GM19452 (cell line): ENCODE results near the gene ALG2.

Experiments used
- ATAC-seq: cut with Tn5 transposase; IDR thresholded peaks from one replicate; pipeline ENCODE4 v1.9.1; 2021; ENCODE audit not compliant: unreplicated experiment

The ALG2 gene

GRCh38 chr9:99193466-99193821 is 28.3 kb downstream of the ALG2 start:
- no peak for ATAC-seq

GRCh38 chr9:99192786-99193465 is 28.8 kb downstream of the ALG2 start:
- ATAC-seq = no peak

GRCh38 chr9:99190597-99191283 is 31.0 kb downstream of the ALG2 start:
- no peak for ATAC-seq

- no peak for ATAC-seq
Observed at GRCh38 chr9:99189887-99190596, 31.7 kb downstream of the ALG2 start.

GRCh38 chr9:99189186-99189585 is 32.6 kb downstream of the ALG2 start:
- no peak for ATAC-seq

GRCh38 chr9:99187311-99187710 is 34.4 kb downstream of the ALG2 start:
- ATAC-seq = no peak

GRCh38 chr9:99185934-99186333 is 35.8 kb downstream of the ALG2 start:
- no peak for ATAC-seq

- ATAC-seq = no peak
Observed at GRCh38 chr9:99185348-99185632, 36.5 kb downstream of the ALG2 start.

GRCh38 chr9:99184475-99185347 is 37.0 kb downstream of the ALG2 start:
- peak; percentile 60 for ATAC-seq

GRCh38 chr9:99184110-99184474 is 37.6 kb downstream of the ALG2 start:
- no peak for ATAC-seq

- no peak for ATAC-seq
Observed at GRCh38 chr9:99183616-99184015, 38.1 kb downstream of the ALG2 start.

- no peak for ATAC-seq
Observed at GRCh38 chr9:99182356-99182755, 39.4 kb downstream of the ALG2 start.

GRCh38 chr9:99181621-99182020 is 40.1 kb downstream of the ALG2 start:
- peak; percentile 45 for ATAC-seq

- no peak for ATAC-seq
Observed at GRCh38 chr9:99181206-99181605, 40.5 kb downstream of the ALG2 start.

- no peak for ATAC-seq
Observed at GRCh38 chr9:99180662-99181061, 41.1 kb downstream of the ALG2 start.

GRCh38 chr9:99180199-99180598 is 41.5 kb downstream of the ALG2 start:
- no peak for ATAC-seq

- ATAC-seq = no peak
Observed at GRCh38 chr9:99178912-99179872, 42.5 kb downstream of the ALG2 start.

GRCh38 chr9:99177576-99178366 is 44.0 kb downstream of the ALG2 start:
- no peak for ATAC-seq

GRCh38 chr9:99176527-99177013 is 45.2 kb downstream of the ALG2 start:
- ATAC-seq = no peak
